ENCODE measurements around the gene PDCD2. TPM values are rescaled to one million over a fixed set of nuclear protein-coding genes. Genes with fewer than 3 reads are reported as not detected.

Gene PDCD2
- polyA plus RNA-seq, 1 donor (not counting 4 experiments of a cell fraction or from before 2014, with no cell fraction given), result 103 TPM

GRCh38 chr6:170605574-170606259 lies 21.3 kb upstream of the PDCD2 start:
- Histone ChIP-seq H3K9ac (ENCODE audit: control insufficient read depth, extremely low read depth, insufficient read depth, low read length) (no peak overlapping the region), H3K27ac (ENCODE audit: control insufficient read depth, insufficient read depth, low read length) (no peak overlapping the region), H3K27me3 (ENCODE audit: control insufficient read depth, extremely low read depth, insufficient read depth, low read length) (no peaks in the 10 kb centered on the region), H3K36me3 (ENCODE audit: control insufficient read depth in 2 of 2, extremely low read depth in 1 of 2, insufficient read depth in 2 of 2, low read length in 2 of 2) (no peaks in the 10 kb centered on the region), H3K4me2 (ENCODE audit: control insufficient read depth, extremely low read depth, insufficient read depth, low read depth, low read length) (no peak overlapping the region), H4K20me1 (ENCODE audit: control insufficient read depth, extremely low read depth, insufficient read depth, low read length) (no peaks in the 10 kb centered on the region), H2AFZ (ENCODE audit: control insufficient read depth, low read length) (no peak overlapping the region), H3K9me1 (ENCODE audit: control insufficient read depth, extremely low read depth, insufficient read depth, low read length) (no peaks in the 10 kb centered on the region), H3K9me3 (ENCODE audit: control insufficient read depth, low read depth, low read length) (no peaks in the 10 kb centered on the region), H3K4me3 (ENCODE audit: control insufficient read depth in 2 of 3, extremely low read depth in 1 of 3, insufficient read depth in 2 of 3, low read depth in 1 of 3, low read length in 3 of 3) (no peak overlapping the region), H3K79me2 (ENCODE audit: control insufficient read depth, insufficient read depth, low read length) (no peaks in the 10 kb centered on the region), H3K4me1 (ENCODE audit: control insufficient read depth, extremely low read depth, insufficient read depth, low read length) (no peaks in the 10 kb centered on the region)
- DNase-seq (ENCODE audit: low read depth, low spot score) (no peak), FAIRE-seq (no peak)
- no peak for TF ChIP-seq EZH2 (IDR thresholded peaks at IDR 0.05; ENCODE audit: low read length)
- TF ChIP-seq CTCF (optimal IDR thresholded peaks at IDR 0.05 in 1 of 3, IDR thresholded peaks at IDR 0.05 in 1 of 3, conservative IDR thresholded peaks at IDR 0.05 in 1 of 3; ENCODE audit: extremely low read depth in 1 of 3, insufficient read depth in 2 of 3, low read length in 3 of 3), result no peak
- dilution Hi-C loops (cut with MboI; ENCODE audit: extremely low pct_ligation_motif_present, low sequenced_read_pairs), result no loop called here

GRCh38 chr6:170597278-170597677 lies 12.8 kb upstream of the PDCD2 start:
- Histone ChIP-seq H3K9me3 (ENCODE audit: control insufficient read depth, low read depth, low read length) (no peaks in the 10 kb centered on the region), H3K4me1 (ENCODE audit: control insufficient read depth, extremely low read depth, insufficient read depth, low read length) (no peaks in the 10 kb centered on the region), H3K36me3 (ENCODE audit: control insufficient read depth in 2 of 2, extremely low read depth in 1 of 2, insufficient read depth in 2 of 2, low read length in 2 of 2) (no peaks in the 10 kb centered on the region), H3K4me2 (ENCODE audit: control insufficient read depth, extremely low read depth, insufficient read depth, low read depth, low read length) (no peak overlapping the region), H3K4me3 (ENCODE audit: control insufficient read depth in 2 of 3, extremely low read depth in 1 of 3, insufficient read depth in 2 of 3, low read depth in 1 of 3, low read length in 3 of 3) (no peak overlapping the region), H3K27me3 (ENCODE audit: control insufficient read depth, extremely low read depth, insufficient read depth, low read length) (peaks cover 9% of the 10 kb centered on the region), H3K9ac (ENCODE audit: control insufficient read depth, extremely low read depth, insufficient read depth, low read length) (no peak overlapping the region), H3K27ac (ENCODE audit: control insufficient read depth, insufficient read depth, low read length) (no peak overlapping the region), H2AFZ (ENCODE audit: control insufficient read depth, low read length) (no peak overlapping the region), H3K9me1 (ENCODE audit: control insufficient read depth, extremely low read depth, insufficient read depth, low read length) (no peaks in the 10 kb centered on the region), H3K79me2 (ENCODE audit: control insufficient read depth, insufficient read depth, low read length) (no peaks in the 10 kb centered on the region), H4K20me1 (ENCODE audit: control insufficient read depth, extremely low read depth, insufficient read depth, low read length) (no peaks in the 10 kb centered on the region)
- no peak for DNase-seq (ENCODE audit: low read depth, low spot score)
- TF ChIP-seq CTCF (optimal IDR thresholded peaks at IDR 0.05 in 1 of 3, IDR thresholded peaks at IDR 0.05 in 1 of 3, conservative IDR thresholded peaks at IDR 0.05 in 1 of 3; ENCODE audit: extremely low read depth in 1 of 3, insufficient read depth in 2 of 3, low read length in 3 of 3) (no peak), EZH2 (IDR thresholded peaks at IDR 0.05; ENCODE audit: low read length) (no peak)
- FAIRE-seq, result no peak
- dilution Hi-C loops (cut with MboI; ENCODE audit: extremely low pct_ligation_motif_present, low sequenced_read_pairs), result no loop called here

Measured in keratinocyte (primary cell).